ENCODE data around the gene FRY.
"Not testable (repeated sequence)": the region's sequence is repeated elsewhere in the genome, so short reads cannot be mapped to it uniquely, and the experiment has no call there.

FRY gene

DNA sequence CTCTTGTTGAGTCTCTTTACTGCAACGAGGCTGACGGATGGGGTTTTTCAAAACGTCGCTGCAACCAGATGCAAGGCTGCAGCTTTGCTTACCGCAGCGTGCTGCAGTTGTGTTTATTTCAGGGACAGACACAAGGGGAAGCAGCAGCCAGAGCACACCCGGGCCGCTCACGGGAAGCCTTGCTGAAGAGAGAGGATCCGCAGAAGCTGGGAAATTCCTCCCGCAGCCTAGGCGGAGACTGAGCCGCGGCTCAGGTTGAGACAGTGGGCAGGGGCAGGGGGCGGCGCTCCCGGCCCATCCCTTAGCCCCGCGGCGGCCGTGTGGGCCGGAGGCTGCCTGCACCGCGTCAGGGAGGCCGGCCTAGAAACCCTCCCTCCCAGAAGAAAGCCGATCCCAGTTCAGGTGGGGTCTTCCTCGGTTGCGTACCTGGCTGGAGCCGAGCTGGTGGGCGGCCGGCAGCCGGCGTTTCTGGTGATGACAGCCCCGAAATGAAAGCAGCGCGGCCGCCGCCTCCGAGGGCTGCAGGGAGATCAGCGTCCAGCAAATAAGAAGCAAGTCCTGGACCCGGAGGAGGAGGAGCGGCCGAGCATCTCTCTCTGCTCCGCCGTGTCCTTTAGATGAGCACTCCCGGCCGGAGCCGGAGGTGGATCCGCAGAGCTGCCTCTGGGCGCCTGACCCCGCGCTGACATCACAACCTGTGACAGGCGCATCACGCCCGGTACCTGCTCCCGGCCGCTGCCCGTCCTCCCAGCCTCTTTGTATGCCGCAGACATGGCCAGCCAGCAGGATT, at the start of gene FRY:
TSS of gene FRY (plus strand) at position 750 of the 790 bp plus-strand sequence. CDS start at position 772, 22 bp downstream.
- peak; percentile 45 to 62 for DNase-seq

DNA sequence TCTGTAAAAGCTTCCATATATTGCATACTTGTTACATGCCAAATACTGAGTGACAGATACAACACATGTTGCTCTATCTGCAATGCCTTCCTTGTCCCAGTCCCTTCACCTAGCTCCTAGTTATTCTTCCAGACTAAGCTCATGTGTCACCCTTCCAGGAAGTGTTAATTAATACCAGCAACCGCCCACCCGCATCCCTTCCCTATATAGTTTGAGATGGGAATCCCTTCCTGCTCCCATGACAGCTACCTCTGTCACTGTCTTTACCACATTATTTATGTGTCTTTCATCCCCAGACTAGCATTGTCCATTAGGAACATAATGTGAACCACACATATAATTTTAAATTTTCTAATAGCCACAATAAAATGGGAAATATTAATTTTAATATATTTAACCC, 49.5 kb upstream of the FRY start:
- no peak for DNase-seq

DNA sequence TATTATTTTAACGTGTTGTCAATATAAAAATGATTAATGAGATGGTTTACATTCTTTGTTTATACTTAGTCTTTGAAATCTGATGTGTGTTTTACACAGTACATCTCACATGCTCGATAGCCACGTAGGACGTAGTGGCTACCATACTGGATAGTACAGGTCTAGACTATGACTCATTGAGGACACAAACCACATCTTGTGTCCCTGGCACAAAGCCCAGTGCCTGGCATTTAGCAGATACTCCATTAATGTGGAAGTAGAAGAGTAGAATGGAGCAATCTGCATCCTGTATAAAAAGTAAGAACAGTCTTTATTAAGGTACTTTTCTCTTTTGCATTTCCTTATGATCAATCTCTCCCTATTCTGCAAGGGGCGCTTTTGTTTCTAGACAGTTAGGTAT, 49.0 kb upstream of the FRY start:
- peak; percentile 3 to 69 for DNase-seq

DNA sequence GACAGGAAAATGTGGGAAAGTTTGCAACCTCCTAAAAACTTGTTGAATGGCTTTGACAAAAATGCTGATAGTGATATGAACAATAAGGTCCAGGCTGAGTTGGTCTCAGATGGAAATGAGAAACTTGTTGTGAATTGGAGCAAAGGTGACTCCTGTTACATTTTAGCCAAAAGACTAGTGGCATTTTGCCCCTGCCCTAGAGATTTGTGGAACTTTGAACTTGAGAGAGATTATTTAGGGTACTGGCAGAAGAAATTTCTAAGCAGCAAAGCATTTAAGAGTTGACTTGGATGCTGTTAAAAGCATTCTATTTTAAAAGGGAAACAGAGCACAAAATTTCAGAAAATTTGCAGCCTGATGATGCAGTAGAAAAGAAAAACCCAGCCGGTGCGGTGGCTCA, 47.9 kb upstream of the FRY start:
- DNase-seq: not testable (repeated sequence)

DNA sequence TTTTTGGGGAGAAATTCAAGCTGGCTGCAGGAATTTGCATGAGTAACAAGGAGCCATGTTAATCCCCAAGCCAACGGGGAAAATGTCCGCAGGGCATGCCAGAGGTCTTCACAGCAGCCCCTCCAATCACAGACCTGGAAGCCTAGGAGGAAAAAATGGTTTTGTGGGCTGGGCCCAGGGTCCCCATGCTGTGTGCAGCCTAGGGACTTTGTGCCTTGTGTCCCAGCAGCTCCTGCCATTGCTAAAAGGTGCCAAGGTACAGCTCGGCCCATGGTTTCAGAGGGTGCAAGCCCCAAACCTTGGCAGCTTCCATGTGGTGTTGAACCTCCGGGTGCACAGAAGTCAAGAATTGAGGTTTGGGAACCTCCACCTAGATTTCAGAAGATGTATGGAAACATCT, 47.2 kb upstream of the FRY start:
- DNase-seq: not testable (repeated sequence)

DNA sequence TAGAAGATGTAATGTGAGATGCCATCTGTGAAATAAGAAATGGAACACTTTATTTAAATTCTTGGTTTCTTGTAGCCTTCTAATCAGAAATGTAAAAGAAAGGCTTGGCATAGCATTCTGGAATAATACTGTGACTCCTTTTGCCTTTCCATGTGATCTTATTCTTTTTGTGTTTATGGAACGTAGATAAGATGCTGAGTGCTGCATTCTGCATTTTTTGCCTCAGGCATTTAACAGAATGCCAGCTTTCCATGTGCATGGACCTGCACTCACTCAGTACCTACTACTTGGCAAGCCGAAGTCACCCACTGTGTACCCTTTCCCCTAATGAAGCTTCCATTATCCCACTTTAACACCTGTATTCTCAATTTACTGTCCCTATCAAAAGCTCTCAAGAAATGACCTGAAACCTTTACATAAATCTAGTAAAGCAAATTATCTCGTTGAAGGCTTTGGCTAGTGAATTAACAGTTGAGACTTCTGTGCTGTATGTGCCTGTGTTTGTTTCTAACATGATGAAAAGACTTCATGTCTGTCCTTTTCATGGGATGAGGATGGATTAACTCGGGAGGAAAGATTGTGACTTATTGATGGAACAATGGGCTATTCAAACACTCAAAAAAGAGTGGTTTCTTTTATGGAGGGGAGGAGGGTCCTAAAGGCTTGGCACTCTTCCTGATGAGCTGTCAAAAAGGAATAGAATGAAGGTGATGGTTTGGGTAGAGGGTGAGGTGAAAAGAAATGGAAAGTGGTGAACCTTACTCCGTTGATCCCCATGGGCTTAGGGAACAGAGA, 44.7 kb upstream of the FRY start:
- DNase-seq: no peak

DNA sequence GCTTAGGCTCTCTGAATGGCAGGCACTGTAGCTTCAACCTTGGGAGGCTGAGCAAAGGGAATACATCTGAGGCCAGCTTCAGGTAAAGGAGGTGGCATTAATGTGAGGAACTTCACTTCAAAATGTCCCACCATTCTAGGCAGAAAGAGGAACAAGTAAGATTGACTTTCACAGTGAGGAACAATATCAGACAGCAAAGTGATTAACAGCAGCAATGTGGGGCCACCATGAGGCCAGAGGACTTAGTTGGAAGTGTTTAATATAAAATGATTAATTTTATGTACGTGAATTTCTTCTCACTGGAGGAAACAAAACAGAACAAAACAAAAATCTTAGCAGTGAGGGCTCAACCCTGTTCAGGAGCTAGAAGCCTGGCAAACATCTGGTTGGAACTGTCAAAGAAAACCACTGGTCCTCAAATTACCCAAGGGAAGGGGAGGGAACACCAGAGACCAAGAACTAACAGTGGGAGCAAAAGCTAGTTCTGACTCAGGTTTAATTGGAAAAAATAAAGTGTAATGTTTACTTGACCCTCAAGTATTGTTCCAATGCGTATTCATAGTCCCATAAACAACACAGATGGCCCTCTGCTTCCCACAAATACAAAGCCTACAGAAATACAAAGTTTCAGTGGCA, 43.9 kb upstream of the FRY start:
- DNase-seq: peak in 1 of 2 donors; percentile 28

DNA sequence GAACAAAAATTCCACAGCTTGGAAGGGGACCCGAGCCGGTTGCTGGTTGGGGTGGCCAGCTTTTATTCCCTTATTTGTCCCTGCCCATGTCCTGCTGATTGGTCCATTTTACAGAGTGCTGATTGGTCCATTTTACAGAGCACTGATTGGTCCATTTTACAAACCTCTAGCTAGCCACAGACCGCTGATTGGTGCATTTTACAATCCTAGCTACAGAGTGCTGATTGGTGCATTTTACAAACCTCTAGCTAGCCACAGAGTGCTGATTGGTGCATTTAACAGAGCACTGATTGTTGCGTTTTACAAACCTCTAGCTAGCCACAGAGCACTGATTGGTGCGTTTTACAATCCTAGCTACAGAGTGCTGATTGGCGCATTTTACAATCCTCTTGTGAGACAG, 37.2 kb upstream of the FRY start:
- DNase-seq: not testable (repeated sequence)

DNA sequence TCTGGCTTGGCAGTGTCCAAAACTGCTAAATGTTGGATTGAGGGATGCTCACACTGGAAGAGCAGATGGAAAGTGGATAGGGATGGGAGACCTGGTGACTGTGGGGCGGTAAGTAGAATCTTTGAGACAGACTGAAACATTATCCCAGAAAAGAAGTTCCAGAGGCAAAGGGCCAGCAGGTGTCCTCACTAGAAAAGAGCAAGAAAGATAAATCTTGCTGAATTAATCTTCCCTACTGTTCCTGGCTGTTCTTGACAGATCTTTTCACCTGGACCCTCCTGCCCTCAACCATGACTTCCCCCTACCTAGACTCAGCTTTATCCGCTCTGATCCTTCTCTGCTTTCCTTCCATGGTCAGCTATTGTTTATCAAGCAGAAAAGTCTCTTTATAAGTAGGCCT, 35.0 kb upstream of the FRY start:
- no peak for DNase-seq

DNA sequence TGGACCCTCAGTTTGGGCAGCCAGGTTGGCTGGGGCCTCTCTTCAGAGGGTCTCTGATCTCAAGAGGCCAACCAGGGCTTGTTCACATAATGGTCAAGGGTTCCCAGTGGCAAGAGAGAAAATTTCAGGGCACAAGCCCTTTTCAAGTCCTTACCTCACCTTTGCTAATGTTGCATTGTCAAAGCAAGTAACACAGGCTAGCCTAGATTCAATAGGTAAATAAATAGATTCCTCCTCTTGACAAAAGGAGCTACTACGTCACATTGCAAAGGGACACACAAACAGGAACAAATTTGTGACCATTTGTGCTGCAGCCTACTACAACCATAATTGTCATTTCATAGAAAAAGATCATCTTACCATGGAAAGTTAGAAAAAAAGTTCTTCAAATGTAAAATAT, 33.9 kb upstream of the FRY start:
- DNase-seq: no peak

DNA sequence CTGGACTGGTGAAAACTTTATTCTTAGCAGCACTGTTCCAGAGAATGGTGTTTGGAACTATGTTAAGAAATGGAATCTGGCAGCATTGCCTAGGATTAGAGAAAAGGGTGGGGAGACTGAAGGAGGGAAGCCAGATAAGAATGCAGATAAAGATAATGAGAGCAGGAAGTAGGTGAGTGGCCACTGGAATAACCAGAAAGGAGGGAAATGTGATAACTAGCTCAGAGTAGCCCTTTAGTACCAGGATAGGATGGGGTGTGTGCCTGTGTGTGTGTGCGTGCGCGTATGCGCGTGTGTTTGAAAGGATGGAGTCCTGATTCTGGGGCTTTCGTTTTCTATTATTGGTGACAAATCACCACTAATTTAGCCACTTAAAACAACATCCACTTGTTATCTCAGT, 33.4 kb upstream of the FRY start:
- no peak for DNase-seq

DNA sequence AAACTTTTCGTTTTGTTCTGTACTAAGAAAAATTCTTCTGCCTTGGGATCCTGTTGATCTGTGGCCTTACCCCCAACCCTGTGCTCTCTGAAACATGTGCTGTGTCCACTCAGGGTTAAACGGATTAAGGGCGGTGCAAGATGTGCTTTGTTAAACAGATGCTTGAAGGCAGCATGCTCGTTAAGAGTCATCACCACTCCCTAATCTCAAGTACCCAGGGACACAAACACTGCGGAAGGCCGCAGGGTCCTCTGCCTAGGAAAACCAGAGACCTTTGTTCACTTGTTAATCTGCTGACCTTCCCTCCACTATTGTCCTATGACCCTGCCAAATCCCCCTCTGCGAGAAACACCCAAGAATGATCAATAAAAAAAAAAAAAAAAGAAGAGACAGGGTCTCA, 30.8 kb upstream of the FRY start:
- DNase-seq: not testable (repeated sequence)

DNA sequence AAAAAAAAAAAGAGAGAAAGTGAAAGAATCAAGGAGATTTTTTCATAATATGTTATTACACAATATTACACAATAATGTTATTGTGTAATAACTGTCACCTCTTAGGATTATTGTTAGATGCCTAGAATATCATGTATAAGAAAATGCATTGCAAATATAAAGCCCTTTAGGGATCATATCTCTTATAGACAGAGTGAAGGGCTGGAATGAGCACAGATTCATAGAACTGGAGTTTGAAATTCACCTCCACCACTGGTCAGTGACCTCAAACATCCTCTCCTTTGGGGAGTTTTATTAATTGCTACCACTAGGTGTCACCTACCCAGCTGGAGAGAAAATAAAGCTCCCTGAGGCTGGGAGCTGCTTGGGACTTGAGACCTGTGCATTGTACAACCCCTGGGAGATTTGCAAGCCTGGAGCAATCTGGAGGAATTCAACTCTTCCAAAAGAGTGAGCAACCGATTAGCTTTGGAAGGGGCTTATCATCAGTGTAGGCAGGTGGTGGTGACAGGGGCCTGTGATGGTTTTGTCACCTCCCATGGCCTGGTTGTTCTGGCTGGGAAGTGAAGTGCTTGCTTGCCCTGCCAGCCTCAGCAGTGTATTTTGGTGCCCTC, 30.3 kb upstream of the FRY start:
- DNase-seq: peak; percentile 6 to 18

DNA sequence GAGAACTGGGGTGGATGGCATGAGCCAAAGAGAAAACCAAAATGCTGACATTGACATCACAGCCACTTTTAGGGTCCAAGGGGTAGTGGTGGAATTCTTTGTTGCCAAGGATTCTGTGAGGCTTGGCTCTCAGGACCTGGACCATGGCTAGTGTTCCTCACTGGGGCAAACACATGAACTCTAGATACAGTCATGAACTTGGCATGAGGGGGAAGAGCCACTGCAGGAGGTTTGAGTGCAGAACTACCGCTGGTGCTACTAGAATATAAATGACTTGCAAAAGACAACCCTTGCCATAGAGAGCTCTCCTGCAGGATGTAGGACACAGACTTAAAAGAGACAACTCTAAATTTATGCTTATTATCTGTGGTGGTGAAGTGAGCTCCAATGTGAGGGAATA, 29.8 kb upstream of the FRY start:
- DNase-seq: no peak

DNA sequence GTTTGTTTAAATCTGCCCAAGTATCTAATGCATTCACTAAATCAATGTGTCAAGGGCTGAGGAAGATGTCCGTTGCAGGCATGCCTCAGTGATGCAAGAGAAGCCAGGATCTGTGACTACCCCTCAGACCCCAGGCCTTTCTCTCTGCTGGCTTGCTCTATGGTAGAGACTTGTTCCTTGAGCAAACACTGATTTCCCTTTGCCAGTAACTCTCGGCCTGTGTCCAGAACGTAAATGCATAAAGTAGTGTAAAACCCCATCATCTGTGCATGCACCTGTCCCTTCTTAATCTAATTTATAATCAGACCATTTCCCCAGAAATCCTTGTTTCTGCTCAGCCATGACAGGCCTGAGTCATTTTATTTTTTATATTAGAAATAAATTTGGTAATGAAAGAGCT, 28.7 kb upstream of the FRY start:
- no peak for DNase-seq

DNA sequence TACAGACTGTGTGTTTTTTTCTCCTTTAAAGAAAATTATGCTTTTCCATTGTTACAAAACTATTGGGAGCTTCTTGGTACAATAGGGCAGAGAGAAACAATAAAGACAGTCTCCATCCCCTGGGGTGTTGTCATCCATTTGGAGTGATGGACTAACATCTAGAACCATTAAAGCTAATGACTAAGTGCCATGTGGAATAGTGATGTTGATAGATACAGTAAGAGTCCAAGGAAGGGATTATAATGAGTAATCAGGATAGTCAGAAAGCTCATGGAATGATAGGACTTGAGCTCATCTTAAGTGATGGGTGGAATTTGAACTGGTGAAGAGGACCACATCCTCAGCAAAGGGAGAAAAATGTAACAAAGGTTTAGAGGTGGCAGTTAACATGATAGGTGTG, 24.1 kb upstream of the FRY start:
- no peak for DNase-seq

DNA sequence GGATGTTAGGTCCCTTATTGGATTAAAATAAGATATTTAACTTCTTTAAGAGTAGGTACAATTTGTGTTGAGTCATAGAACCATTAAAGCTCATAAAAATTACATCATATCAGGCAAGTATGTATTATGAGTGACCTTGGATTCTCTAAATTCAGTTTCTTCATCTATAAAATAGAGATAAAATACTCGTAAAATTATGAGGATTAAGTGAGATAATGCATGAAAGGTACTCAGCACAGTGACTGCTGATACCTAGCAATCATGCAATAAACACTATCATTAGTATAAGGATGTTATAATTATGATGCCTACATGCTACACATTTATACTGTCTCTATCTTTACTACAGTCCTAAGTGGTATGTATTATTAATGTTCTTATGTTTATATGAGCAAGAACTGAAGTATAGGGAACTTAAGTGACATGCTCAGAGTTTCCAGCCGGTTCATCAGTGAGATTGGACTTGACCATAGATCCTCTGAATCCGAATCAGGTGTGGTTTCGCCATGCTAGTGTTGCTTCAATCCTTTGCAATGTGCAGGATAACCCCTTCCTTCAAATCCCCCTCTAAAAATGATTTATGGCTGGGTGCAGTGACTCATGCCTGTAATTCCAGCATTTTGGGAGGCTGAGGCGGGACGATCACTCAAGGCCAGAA, 22.9 kb upstream of the FRY start:
- DNase-seq: no peak

DNA sequence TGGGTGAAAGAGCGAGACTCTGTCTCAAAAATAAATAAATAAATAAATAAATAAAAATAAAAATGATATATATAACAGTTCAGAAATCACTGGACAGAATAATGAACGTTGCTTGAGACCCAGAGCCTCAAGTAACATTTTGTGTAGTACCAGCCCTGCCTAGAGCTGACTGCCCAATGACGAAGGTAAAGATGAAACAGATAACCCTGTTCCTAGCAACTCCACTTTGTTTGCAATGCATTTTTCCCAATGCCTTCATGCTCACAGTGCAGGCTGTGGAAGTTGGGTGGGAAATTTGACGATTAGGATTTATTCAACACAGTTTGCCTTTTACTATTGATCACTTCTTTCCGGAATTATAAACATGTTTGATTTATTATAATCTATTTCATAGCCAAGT, 22.2 kb upstream of the FRY start:
- no peak for DNase-seq

DNA sequence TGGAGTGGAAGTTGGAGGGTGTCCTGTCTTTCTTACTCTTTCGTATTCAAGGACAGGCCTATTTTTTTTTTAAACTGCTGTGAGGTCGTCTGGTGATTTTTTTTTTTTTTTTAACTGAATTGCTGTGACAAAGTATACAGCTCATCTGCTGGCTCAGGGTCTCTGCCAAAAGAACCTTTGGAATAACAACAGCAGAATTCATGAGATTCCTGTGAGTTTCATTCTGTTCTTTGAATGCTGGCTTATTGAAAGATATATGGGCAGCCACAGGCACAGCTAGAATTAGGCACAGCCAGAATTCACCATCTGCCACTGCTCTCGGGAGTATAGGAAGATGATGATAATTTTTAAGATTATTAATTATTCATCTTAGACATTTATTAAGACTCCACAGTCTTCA, 21.4 kb upstream of the FRY start:
- no peak for DNase-seq

DNA sequence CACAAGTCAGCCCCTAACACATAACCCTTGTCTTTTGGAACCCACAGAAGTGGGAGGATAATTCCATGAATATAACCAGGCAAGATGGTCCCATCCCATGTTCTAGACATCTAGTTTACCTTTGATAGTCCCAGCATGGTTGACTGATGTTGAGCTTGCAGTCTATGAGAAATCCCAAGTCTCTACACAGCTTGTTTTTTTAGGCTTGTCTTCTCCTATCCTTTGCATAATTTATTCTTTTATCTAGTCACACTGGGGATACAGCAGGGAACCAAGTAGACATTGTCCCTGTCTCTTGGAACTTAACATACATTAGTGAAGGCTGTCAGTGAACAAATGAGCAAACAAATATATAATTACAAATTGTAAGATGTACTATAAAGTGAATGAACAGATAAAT, 19.6 kb upstream of the FRY start:
- DNase-seq: no peak

DNA sequence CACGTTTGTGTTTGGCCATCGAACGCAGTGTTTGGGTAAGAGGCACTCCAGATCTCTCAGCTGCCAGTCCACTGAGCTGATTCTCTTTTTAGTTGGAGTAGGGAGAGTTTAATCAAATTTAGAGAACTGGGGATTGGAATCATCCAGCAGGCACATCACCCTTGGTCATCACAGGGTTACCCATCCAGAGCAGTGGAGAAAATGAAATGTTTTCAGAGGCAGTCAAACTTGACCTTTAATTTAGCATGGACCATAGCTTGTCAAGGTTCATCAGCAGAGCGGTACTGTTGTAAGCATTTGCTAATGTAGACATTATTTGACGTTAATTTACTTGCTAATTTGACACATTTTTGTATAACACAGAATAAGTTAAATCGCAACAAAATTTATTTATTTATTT, 18.4 kb upstream of the FRY start:
- no peak for DNase-seq

DNA sequence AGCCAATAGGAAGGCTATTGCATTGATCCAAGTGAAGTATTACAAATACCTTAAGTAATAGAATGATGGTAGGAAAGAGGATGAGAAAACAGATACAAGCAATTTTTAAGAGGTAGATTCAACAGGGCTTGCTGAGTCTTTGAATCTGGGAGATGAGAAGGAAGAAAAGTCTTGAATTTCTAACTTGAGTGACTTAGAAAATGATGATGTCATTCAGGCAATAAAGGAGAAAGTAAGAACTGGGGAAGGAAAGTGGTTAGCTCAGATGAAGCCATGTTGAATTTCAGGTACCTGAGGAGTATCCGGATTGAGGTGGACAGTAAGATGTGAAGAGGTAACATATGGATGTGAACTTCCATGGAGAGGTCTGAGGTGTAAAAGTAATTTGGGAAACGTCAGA, 15.5 kb upstream of the FRY start:
- no peak for DNase-seq

DNA sequence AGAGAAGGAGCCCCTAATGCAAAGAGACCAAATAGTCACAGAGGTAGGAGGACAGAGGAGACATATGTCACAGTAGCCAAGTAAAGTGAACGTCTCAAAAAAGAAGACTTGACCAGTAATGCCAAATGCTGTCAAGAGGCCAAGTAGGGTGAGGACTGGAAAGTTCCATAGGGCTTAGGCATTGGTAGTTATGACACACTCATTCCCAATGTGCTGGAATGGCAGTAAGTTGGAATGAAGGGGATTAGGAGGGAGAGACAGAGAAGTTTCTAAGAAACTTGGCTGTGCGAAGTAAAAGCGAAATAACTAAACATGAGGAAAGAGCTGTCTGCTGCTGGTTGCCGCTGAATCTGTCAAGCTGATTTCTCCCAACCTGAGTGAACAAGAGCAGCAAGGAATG, 14.9 kb upstream of the FRY start:
- no peak for DNase-seq
